ENCODE measurements around the gene CLDN34. TPM values are rescaled to one million over a fixed set of nuclear protein-coding genes. Genes with fewer than 3 reads are reported as not detected.
A peak's percentile ranks its signal among the peaks of the same experiment; 100 is the strongest.

The CLDN34 gene
- total RNA-seq, 1 donor from 2014 or later: not detected

GRCh38 chrX:10011261-10011931 lies 44.2 kb downstream of the CLDN34 start:
- DNase-seq (no peak), ATAC-seq (no peak)
- intact Hi-C loops (cut with micrococcal nuclease): no loop called here

GRCh38 chrX:10011991-10012390 lies 44.8 kb downstream of the CLDN34 start:
- DNase-seq: no peak
- no peak for ATAC-seq
- intact Hi-C loops (cut with micrococcal nuclease): no loop called here

GRCh38 chrX:10014462-10015354 lies 47.5 kb downstream of the CLDN34 start:
- peak; percentile 94 for DNase-seq
- intact Hi-C loops (cut with micrococcal nuclease): no loop called here
- ATAC-seq: peak; percentile 93

DNA sequence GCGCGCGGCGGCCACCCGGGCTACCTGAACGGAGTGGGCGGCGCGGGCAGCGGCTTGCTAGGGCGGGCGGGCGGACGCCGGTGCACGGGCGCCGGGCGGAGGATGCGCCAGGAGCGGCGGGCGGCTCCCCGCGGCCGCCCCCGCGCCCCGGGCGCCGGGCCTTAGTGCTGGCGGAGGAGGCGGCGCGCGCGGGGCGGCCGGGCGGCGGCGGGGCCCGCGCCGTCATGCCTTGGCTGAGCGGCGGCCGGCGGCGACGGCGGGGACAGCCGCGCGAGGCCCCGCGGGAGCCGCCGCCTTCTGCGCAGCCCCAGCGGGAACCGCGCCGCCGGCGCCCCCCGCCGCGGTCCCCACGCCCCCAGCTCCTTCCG lies 48.2 kb downstream of the CLDN34 start:
- intact Hi-C loops (cut with micrococcal nuclease): no loop called here
- DNase-seq (no peak), ATAC-seq (no peak)

- intact Hi-C loops (cut with micrococcal nuclease): no loop called here
- peak; percentile 73 for DNase-seq
- ATAC-seq: peak; percentile 29
Measured at GRCh38 chrX:10015723-10016518, 48.8 kb downstream of the CLDN34 start.

DNA sequence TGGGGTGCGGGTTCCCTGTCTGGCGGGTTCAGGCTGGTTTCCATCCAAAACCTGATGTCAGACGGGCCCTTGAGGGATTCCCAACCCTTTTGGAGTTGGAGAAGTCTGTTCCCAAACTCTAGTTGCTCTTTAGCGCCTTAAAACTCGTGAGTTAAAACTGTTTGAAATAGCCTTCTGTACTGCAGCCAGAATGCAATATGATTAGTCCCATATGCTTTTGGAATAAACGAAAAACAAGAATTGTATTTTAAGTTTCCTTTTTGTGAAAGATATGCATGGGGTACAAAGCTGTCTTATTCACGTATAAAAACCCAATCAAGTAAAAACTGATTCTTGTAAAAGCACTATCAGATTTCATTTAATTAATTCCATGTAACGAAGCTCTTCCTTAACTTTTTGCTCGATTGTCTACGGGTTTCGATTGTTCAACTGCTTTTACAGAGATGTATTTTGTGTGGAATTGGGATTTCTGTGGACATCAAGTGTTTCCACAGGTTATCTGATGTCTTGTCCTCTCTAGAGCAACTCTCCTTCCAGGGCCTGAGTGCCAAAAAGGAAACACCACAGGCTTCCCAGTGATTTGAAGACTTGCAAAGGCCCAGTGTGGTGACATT lies 49.5 kb downstream of the CLDN34 start:
- DNase-seq (no peak), ATAC-seq (no peak)
- intact Hi-C loops (cut with micrococcal nuclease): no loop called here

- intact Hi-C loops (cut with micrococcal nuclease): no loop called here
Measured at GRCh38 chrX:10017872-10018271, 50.7 kb downstream of the CLDN34 start.

More at GRCh38 chrX:10017872-10018271, 50.7 kb downstream of the CLDN34 start:
- ATAC-seq (no peak), DNase-seq (no peak)

Other genes with a start within 250 kb of the CLDN34 start
- gene GPR143, start 201.5 kb upstream of the CLDN34 start, total RNA-seq: not detected
- gene SHROOM2, start 180.9 kb upstream of the CLDN34 start, total RNA-seq: 1.1 TPM
- gene CLCN4, start 189.6 kb downstream of the CLDN34 start, total RNA-seq: 30.0 TPM